ENCODE data around the gene ASCC1.

Gene ASCC1, protein sequence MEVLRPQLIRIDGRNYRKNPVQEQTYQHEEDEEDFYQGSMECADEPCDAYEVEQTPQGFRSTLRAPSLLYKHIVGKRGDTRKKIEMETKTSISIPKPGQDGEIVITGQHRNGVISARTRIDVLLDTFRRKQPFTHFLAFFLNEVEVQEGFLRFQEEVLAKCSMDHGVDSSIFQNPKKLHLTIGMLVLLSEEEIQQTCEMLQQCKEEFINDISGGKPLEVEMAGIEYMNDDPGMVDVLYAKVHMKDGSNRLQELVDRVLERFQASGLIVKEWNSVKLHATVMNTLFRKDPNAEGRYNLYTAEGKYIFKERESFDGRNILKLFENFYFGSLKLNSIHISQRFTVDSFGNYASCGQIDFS

DNA sequence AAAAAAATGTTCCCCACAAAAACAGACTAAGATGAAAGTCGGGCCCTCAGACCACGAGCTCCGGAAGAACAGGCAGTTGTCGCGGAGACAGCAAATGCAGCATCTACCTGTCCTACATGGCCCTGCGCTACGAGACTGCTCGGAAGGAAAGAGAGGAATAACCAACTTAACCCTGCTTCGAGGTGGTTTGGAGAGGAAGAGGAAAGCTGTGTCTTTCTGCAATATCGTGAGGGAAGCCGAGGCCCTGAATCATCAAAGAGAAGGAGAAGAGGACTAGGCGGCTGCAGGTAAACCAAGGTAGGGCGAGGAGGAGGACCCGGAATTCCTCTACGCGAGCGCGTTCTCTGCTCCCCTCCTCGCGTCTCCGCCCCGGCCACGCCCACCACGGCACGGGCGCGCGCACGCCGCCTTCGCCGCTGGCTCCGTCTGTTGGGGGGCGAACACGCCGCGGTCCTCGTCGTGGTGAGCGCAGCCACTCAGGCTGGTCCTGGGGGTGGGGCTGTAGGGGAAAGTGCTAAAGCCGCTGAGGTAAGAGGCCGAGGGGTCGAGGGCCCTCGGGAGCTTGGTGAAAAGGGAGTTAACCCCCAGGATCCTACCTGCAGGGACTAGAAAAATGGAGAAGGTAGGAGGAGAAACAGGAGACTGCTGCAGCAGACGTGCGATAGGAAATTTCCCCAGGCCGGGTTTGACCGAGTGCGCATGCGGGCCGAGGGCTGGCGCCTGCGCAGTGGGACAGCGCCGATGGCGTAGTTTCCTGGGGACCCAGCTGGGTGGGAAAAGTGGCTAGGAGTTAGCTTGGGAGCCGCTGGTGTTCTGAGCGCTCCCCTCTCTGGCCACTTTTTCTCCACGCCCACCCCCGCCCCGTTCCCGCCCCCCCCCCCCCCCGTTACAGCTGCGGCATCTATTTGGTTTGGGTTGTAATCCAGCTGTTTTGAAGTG, at the start of gene ASCC1, which contains the start of gene ANAPC16:
Gene ASCC1 (minus strand): TSS at position 666 of the 939 bp plus-strand sequence. CDS start 2,978 bp downstream, outside the sequence.
Gene ANAPC16 (plus strand): TSS at position 402 of the 939 bp plus-strand sequence. CDS start 7,903 bp downstream, outside the sequence.
- Histone ChIP-seq H3K9me3 (ENCODE audit: control insufficient read depth, insufficient read depth, low read length) (no peaks in the 10 kb centered on the region), H3K9ac (ENCODE audit: low read depth, low read length) (peak within 1 kb of the TSS; percentile 97), H3K27me3 (ENCODE audit: control insufficient read depth, insufficient read depth, low read length) (no peaks in the 10 kb centered on the region), H3K4me3 (ENCODE audit: low read depth, low read length) (peak within 1 kb of the TSS; percentile 97), H3K4me1 (ENCODE audit: control insufficient read depth, insufficient read depth, low read length) (peaks cover 3% of the 10 kb centered on the region), H3K36me3 (ENCODE audit: control insufficient read depth, insufficient read depth, low read length) (peaks cover 3% of the 10 kb centered on the region)

DNA sequence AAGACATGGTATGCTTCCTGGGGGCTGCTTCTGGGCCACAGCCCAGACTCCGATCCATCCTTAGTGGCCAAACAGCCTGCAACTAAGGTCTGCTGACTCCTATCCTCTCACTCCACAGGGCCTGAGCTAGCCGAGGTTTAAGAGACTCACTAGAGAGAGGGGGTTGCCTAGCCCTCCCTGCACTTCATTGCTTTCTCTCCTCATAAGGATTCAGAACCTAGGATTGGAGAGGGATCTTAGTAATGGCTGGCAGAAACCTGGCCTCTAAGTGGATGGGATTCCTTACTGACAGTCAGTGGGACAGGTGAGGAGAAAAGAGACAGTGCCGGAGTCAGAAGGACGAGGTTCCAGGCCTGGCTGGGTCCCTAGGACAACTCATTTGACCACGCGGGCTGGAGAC, 49.4 kb upstream of the ASCC1 start:
- Histone ChIP-seq H3K27me3 (ENCODE audit: control insufficient read depth, insufficient read depth, low read length) (no peaks in the 10 kb centered on the region), H3K9ac (ENCODE audit: low read depth, low read length) (no peak overlapping the region), H3K36me3 (ENCODE audit: control insufficient read depth, insufficient read depth, low read length) (no peaks in the 10 kb centered on the region), H3K9me3 (ENCODE audit: control insufficient read depth, insufficient read depth, low read length) (no peaks in the 10 kb centered on the region), H3K4me3 (ENCODE audit: low read depth, low read length) (no peak overlapping the region), H3K4me1 (ENCODE audit: control insufficient read depth, insufficient read depth, low read length) (peaks cover 18% of the 10 kb centered on the region)

DNA sequence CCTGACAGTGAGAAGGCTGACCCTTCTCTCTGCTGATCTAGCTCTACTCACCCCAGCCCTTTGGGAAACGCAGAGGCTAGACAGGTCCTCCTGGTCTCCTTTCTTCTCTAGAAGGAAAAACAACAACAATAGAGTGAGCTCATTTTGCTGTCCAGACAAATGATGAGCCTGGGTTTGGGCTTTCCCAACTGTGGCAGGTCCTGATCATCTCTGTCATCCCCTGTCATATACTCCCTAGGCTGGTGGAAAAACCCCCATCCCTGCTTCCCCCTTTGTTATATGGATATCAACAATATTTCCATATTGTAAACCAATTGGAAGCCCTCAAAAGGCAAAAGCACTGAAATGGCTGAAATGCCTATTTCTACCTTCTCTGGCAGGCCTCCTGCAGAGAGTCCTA, 48.5 kb upstream of the ASCC1 start:
- peaks cover 28% of the 10 kb centered on the region for H3K4me1 ChIP-seq (ENCODE audit: control insufficient read depth, insufficient read depth, low read length)
- H3K27me3 ChIP-seq (ENCODE audit: control insufficient read depth, insufficient read depth, low read length), result no peaks in the 10 kb centered on the region
- no peaks in the 10 kb centered on the region for H3K9me3 ChIP-seq (ENCODE audit: control insufficient read depth, insufficient read depth, low read length)
- H3K4me3 ChIP-seq (ENCODE audit: low read depth, low read length), result no peak overlapping the region
- no peak overlapping the region for H3K9ac ChIP-seq (ENCODE audit: low read depth, low read length)
- H3K36me3 ChIP-seq (ENCODE audit: control insufficient read depth, insufficient read depth, low read length), result no peaks in the 10 kb centered on the region

DNA sequence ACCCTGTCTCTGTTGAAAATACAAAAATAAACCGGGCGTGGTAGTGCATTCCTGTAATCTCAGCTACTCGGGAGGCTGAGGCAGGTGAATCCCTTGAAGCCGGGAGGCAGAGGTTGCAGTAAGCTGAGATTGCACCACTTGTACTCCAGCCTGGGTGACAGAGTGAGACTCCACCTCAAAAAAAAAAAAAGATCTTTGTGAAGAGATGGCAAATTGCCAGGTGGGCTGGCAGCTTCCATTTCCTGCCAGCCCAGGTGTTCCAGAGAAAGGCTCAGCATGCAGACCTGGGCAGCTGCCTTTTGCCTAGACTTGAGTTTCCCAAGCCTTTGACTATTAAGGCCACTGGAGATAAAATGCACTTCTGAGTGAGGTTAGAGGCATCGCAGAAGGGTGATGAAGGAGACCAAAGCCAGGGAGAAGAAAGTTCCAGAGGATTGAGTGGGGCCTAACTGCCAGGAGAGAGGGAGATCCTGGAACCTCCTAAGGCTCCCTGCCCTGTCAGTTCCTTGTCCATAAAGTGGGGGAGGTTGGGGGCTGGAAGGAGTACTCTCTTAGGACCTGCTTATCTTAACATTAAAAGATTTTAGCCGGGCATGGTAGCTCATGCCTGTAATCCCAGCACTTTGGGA, 47.7 kb upstream of the ASCC1 start:
- no peaks in the 10 kb centered on the region for H3K27me3 ChIP-seq (ENCODE audit: control insufficient read depth, insufficient read depth, low read length)
- H3K4me3 ChIP-seq (ENCODE audit: low read depth, low read length), result no peak overlapping the region
- peaks cover 31% of the 10 kb centered on the region for H3K4me1 ChIP-seq (ENCODE audit: control insufficient read depth, insufficient read depth, low read length)
- H3K9ac ChIP-seq (ENCODE audit: low read depth, low read length), result no peak overlapping the region
- no peaks in the 10 kb centered on the region for H3K36me3 ChIP-seq (ENCODE audit: control insufficient read depth, insufficient read depth, low read length)
- no peaks in the 10 kb centered on the region for H3K9me3 ChIP-seq (ENCODE audit: control insufficient read depth, insufficient read depth, low read length)

DNA sequence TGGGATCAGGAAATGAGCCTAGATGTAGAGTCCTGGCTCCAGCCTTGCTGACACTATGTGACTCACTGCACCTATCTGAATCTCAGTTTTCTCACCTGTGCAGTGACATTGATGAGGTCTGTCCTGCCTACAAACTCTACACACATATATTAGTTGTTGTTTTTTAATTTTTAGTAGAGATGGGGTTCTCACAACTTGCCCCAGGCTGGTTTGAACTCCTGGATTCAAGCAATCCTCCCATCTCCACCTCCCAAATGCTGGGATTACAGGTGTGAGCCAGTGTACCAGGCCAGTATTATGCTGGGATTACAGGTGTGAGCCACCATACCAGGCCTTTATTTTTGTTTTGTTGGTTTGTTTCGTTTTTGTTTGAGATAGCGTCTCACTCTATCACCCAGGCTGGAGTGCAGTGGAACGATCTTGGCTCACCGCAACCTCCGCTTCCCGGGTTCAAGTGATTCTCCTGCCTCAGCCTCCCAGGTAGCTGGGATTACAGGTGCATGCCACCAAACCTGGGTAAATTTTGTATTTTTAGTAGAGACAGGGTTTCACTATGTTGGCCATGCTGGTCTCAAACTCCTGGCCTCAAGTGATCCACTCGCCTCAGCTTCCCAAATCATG, 45.8 kb upstream of the ASCC1 start:
- Histone ChIP-seq H3K36me3 (ENCODE audit: control insufficient read depth, insufficient read depth, low read length) (no peaks in the 10 kb centered on the region), H3K9ac (ENCODE audit: low read depth, low read length) (no peak overlapping the region), H3K4me1 (ENCODE audit: control insufficient read depth, insufficient read depth, low read length) (peaks cover 31% of the 10 kb centered on the region), H3K27me3 (ENCODE audit: control insufficient read depth, insufficient read depth, low read length) (no peaks in the 10 kb centered on the region), H3K4me3 (ENCODE audit: low read depth, low read length) (peak overlapping the region; percentile 53), H3K9me3 (ENCODE audit: control insufficient read depth, insufficient read depth, low read length) (no peaks in the 10 kb centered on the region)

DNA sequence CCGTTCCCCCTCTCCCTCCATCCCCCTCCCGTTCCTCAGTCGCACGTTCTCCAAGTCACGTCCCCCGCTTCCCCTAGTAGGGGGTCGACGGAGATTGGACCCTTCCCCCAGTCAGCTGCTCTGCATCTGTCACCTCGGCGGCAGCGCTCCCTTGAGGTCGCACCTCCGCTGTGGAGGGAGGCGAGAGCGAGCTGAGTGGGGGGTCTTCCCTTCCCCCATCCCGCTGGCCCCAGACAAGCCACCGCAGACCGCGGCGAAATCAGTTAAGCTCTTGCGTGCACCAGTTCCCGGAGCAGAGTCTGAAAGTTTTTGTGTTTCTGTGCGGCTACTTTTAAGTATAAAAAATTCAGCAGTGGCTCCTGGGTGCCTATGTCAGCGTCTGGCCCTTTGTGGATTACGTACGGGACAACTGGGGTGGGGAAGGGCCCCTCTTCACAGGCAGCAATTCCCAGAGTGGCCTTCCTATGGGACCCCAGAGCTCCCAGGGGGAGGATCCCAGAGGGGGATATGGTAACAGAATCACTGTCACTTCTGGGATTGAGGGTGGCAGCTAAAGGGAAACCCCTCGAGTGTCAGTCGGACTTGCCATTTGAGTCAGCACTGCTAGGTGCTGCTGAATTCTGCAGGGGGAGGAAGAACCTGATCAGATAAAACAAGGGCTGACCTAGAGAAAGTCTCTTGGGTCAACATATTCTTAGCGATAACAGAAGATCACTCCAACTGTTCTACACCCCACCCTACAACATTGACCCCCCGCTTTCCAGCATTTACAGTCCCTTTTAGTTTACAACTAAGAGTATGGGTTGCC, 45.1 kb upstream of the ASCC1 start:
- no peaks in the 10 kb centered on the region for H3K27me3 ChIP-seq (ENCODE audit: control insufficient read depth, insufficient read depth, low read length)
- peaks cover 31% of the 10 kb centered on the region for H3K4me1 ChIP-seq (ENCODE audit: control insufficient read depth, insufficient read depth, low read length)
- no peaks in the 10 kb centered on the region for H3K36me3 ChIP-seq (ENCODE audit: control insufficient read depth, insufficient read depth, low read length)
- no peaks in the 10 kb centered on the region for H3K9me3 ChIP-seq (ENCODE audit: control insufficient read depth, insufficient read depth, low read length)
- H3K4me3 ChIP-seq (ENCODE audit: low read depth, low read length), result peak overlapping the region; percentile 53
- no peak overlapping the region for H3K9ac ChIP-seq (ENCODE audit: low read depth, low read length)

DNA sequence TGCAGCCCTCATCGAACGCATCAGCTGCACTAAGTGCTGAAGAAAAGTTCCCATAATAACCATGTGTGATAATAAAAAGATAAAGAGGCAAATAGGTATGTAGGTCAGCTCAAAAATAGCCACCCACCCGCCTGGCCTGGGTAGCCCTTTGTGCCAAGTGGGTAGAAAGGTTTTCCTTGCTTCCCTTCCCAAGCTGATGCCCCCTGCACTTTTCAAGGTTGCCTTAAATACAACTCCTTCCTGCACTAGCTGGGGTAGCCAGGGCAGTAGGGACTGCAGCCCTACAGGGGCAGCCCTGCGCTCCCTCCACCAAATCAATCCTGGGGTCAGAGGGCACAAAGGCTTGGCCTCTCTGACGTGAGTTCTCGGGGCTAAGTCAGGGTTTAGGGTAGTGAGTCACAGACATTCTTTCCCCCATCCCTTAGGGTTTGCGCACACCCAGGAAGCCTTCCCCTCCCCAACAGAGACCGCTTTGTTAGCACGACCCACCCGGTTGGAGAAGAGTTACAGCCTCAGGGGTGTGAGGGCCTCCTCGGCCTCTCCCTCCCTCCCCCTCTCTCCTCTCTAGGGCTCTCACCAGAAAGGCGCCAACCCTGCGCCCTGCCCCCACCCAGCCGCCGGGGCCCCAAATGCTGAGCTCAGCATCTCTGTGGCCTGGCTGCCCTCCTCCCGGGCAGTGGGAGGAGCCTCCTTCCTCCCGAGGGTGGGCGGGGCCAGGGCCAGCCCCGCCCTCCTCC, 44.3 kb upstream of the ASCC1 start:
- Histone ChIP-seq H3K9me3 (ENCODE audit: control insufficient read depth, insufficient read depth, low read length) (no peaks in the 10 kb centered on the region), H3K4me3 (ENCODE audit: low read depth, low read length) (peak overlapping the region; percentile 53), H3K36me3 (ENCODE audit: control insufficient read depth, insufficient read depth, low read length) (no peaks in the 10 kb centered on the region), H3K9ac (ENCODE audit: low read depth, low read length) (peak overlapping the region; percentile 63), H3K4me1 (ENCODE audit: control insufficient read depth, insufficient read depth, low read length) (peaks cover 27% of the 10 kb centered on the region), H3K27me3 (ENCODE audit: control insufficient read depth, insufficient read depth, low read length) (no peaks in the 10 kb centered on the region)

DNA sequence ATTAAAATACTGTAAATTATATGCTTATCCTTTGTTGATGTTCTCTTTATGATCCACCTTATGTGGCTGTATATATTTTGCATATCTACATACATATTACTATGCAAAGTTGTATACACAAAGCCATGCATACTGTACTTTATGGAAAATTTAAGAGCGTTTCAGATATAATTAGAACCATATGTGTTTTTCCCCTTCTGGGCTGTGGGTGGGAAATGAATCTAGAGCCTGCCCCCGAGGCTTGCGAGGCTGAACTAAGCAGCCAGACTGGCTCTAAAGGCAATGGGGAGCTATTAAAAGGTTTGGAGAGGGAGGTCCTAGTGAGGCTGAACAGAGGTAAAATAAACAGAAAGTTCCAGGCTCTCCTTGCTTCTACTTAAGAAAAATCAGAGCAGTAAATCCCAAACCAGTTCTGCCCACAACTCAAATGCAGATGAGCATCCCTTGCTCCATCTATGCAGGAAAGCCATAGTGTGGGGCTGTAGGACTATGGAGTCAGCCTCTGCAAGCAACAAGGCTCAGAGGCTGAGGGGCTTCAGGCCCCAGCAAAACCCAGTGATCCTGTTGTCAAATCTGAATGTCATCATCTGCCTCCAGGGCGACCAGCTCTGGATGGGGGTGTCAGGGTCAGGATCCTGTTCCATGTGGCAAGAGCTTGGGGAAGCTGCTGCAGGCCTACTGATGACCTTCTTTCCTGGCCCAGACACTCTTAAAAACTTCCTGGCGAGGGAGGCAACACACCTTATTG, 43.6 kb upstream of the ASCC1 start:
- Histone ChIP-seq H3K27me3 (ENCODE audit: control insufficient read depth, insufficient read depth, low read length) (no peaks in the 10 kb centered on the region), H3K4me3 (ENCODE audit: low read depth, low read length) (no peak overlapping the region), H3K9me3 (ENCODE audit: control insufficient read depth, insufficient read depth, low read length) (no peaks in the 10 kb centered on the region), H3K4me1 (ENCODE audit: control insufficient read depth, insufficient read depth, low read length) (peaks cover 30% of the 10 kb centered on the region), H3K9ac (ENCODE audit: low read depth, low read length) (peak overlapping the region; percentile 63), H3K36me3 (ENCODE audit: control insufficient read depth, insufficient read depth, low read length) (no peaks in the 10 kb centered on the region)

DNA sequence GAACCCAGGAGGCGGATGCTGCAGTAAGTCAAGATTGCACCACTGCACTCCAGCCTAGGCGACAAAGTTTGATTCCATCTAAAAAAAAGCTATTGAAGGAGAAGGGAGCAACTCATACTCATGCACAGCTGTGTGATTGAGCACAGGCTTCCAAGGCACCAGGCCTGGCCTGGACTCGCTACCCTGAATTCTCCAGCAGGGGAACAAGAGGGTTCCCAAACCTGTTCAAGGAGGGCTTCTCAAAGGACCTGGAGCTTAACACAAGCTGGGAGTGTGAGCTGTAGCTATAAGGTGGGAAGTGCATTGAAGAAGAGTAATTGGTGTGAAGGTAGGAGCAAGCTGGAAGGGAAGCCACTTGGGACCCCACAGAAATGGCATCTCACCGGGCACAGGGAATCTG, 42.5 kb upstream of the ASCC1 start:
- Histone ChIP-seq H3K4me1 (ENCODE audit: control insufficient read depth, insufficient read depth, low read length) (peaks cover 30% of the 10 kb centered on the region), H3K9me3 (ENCODE audit: control insufficient read depth, insufficient read depth, low read length) (no peaks in the 10 kb centered on the region), H3K27me3 (ENCODE audit: control insufficient read depth, insufficient read depth, low read length) (no peaks in the 10 kb centered on the region), H3K9ac (ENCODE audit: low read depth, low read length) (no peak overlapping the region), H3K4me3 (ENCODE audit: low read depth, low read length) (no peak overlapping the region), H3K36me3 (ENCODE audit: control insufficient read depth, insufficient read depth, low read length) (no peaks in the 10 kb centered on the region)

Measured in iPS-15b (cell line).